Gastrocnemius medialis (tissue), 4 donors: ENCODE results near the gene TPSD1.
"Not testable (repeated sequence)": the region's sequence is repeated elsewhere in the genome, so short reads cannot be mapped to it uniquely, and the experiment has no call there.

Experiments
- POLR2A ChIP-seq, 2 donors: fragments of 450-650 bp; IDR thresholded peaks; one replicate each; pipeline ENCODE4 v1.6.1; 2017; ENCODE audit warnings: antibody characterized with exemption in 2 of 2, mild to moderate bottlenecking in 2 of 2, moderate library complexity in 2 of 2
- TF ChIP-seq, protein P1 (sequence below), 5 experiments: fragments of 450-650 bp in 3 of 5; fragments of 200-600 bp in 2 of 5; sonication (generic) in 2 of 5; IDR thresholded peaks in 4 of 5; conservative IDR thresholded peaks in 1 of 5; 1 replicate in 4 of 5; 2 replicates in 1 of 5; pipeline ENCODE4 v1.5.1; 2016 to 2019; ENCODE audit warnings: antibody characterized with exemption in 5 of 5, mild to moderate bottlenecking in 3 of 5, moderate library complexity in 3 of 5

DNA sequence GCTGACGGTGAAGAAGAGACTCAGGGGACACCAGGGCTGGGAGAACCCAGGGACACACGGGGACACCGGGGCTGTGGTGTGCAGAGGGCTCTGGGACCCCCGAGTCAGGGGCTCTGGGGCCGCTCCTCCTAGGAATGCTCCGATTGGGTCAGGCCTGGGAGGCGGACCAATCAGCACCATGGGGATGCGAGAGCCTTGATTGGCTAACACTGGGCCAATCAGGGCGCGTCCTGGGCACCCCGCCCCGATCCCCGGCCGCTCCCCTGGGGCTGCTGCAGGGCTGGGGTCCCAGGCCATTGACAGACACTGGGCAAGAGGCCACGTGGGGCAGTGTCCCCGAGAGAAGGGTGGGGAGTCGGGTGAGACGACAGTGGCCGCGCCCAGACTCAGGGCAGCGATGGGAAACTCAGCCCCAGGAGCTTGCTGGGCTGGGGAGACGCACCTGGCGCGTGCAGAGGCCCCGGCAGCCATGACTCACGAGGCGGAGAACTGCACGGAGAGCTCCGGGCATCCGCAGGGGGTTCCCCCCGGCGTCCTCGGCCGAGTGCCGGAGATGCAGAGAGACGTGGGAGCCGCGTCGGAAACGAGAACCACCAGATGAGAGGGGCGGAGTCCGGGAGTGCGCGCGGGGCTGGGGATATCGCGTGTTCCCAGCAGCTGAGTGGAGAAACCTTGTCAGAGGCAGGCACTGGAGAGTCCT is 23.7 kb upstream of the TPSD1 start:
- TF ChIP-seq, protein P1, sequence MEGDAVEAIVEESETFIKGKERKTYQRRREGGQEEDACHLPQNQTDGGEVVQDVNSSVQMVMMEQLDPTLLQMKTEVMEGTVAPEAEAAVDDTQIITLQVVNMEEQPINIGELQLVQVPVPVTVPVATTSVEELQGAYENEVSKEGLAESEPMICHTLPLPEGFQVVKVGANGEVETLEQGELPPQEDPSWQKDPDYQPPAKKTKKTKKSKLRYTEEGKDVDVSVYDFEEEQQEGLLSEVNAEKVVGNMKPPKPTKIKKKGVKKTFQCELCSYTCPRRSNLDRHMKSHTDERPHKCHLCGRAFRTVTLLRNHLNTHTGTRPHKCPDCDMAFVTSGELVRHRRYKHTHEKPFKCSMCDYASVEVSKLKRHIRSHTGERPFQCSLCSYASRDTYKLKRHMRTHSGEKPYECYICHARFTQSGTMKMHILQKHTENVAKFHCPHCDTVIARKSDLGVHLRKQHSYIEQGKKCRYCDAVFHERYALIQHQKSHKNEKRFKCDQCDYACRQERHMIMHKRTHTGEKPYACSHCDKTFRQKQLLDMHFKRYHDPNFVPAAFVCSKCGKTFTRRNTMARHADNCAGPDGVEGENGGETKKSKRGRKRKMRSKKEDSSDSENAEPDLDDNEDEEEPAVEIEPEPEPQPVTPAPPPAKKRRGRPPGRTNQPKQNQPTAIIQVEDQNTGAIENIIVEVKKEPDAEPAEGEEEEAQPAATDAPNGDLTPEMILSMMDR (IDR thresholded peaks at IDR 0.05 in 4 of 5, conservative IDR thresholded peaks at IDR 0.05 in 1 of 5) = not testable (repeated sequence)
- TF ChIP-seq POLR2A (IDR thresholded peaks at IDR 0.05) = not testable (repeated sequence)
